GM18505 (cell line): Measurements from ENCODE around the gene BAHCC1.

Experiments
- ATAC-seq: cut with Tn5 transposase; IDR thresholded peaks from one replicate; pipeline ENCODE4 v1.9.1; 2021; ENCODE audit not compliant: unreplicated experiment
- POLR2A ChIP-seq: IDR thresholded peaks from 4 replicates; pipeline ENCODE4 v1.6.1; 2011; ENCODE audit warnings: borderline replicate concordance; ENCODE audit not compliant: insufficient read depth, insufficient read length; ENCODE audit errors: extremely low read depth

Gene BAHCC1

DNA sequence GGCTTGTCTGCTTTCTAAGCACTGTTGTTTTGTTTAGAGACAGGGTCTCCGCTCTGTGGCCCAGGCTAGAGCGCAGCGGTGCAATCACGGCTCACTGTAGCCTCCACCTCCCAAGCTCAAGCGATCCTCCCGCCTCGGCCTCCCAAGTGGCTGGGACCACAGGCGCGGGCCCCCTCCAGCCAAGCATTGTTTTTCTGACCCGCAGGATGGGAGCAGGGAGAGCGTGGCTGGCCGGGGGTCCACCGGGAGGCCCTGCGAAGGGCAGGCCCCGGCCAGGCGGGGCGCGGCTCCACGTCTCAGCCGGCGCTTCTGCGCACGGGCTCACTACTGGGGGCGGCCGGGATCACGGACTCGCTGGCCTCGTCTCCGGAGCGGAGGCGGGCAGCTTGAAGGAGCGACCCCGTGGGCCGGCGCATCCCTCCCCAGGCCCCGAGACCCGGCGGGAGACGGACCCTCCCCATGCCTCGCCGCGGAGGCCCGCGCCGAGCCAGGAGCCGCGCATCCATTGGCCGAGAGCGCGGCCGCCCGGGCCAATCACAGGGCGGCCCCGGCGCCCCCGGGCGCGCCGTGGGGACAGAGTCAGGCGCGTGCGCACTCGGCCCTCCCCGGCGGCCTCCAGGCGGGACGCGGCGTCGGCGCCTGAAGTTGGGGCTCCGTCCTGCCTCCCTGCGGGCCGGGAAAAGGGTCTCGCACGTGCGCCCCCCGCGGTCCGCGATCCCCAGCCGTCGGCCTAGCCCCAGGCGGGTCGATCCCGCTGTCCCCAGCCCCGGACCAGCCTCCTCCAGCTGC, 92.4 kb downstream of the BAHCC1 start:
- ATAC-seq: no peak
- peak; percentile 79 for TF ChIP-seq POLR2A

DNA sequence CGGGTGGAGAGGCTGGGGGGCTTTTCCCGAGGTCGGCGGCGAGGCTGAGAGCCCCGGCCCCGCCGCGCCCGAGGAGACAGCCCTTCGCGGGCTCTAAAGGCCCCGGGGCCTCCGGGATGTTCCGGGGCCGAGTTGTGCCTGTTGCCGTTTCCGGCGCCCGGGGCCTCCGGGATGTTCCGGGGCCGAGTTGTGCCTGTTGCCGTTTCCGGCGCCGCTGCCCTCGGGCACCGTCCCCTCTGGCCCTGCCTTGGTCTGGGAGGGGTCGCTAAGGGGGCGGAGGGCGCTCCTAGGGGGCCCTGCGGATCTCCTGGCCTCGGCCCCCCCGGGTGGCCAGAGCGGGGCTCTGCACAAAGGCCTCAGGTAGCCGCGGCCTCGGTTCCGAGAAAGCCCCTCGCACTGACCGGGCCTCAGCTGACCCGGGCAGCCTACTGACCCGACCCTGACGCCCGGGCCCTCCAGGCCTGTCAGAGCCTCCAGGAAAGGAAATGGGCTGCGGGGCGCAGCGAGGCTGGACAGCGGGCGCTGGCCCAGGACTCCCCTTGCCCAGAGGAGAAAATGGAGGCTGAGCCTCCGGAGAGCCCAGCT, 93.1 kb downstream of the BAHCC1 start:
- ATAC-seq: no peak
- TF ChIP-seq POLR2A: no peak

DNA sequence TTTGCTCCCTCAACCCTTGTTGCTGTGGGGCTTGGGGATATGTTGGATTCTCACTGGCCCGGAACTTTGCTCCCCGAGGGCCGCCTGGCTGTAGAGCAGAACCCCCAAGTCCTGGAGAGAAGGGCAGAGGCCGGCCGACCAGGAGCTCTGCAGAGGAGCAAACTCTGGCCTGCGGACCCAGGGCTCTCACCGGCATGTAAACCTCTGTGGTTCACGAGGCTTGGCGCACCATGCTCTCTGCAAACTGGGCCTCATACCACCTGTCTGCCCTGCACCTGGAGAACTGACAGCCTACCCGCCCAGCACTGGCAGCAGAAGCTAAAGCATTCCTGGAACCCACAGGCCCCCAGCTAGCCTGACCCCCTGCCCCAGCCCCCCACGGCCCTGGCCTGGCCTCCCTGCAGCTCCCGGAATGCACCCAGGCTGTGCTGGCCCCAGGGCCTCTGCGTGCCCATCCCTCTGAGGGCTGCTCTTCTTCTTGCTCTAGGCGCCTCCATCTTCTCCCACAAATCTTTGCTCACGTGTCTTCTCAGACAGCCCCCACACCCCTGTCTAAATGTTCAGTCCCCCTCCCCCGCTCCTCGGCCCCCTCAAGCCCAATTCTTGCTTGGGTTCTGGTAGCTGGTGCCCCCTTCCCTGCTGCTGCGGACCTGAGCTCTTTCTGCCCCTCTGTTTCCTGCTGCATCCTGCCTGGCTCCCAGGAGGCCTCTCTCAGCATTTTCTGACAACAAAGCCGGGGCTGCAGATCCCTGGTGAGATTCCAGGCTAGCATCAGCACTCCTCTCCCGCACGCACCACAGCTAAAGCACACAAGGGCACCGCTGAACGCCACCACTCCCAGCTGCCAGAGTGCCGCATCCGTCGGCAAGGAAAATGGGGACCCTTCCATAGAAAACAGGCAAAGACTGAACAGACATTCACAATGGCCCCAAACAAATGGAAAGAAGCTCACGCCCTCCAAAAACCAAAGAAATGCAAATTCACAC, 94.0 kb downstream of the BAHCC1 start:
- ATAC-seq: no peak
- no peak for TF ChIP-seq POLR2A

DNA sequence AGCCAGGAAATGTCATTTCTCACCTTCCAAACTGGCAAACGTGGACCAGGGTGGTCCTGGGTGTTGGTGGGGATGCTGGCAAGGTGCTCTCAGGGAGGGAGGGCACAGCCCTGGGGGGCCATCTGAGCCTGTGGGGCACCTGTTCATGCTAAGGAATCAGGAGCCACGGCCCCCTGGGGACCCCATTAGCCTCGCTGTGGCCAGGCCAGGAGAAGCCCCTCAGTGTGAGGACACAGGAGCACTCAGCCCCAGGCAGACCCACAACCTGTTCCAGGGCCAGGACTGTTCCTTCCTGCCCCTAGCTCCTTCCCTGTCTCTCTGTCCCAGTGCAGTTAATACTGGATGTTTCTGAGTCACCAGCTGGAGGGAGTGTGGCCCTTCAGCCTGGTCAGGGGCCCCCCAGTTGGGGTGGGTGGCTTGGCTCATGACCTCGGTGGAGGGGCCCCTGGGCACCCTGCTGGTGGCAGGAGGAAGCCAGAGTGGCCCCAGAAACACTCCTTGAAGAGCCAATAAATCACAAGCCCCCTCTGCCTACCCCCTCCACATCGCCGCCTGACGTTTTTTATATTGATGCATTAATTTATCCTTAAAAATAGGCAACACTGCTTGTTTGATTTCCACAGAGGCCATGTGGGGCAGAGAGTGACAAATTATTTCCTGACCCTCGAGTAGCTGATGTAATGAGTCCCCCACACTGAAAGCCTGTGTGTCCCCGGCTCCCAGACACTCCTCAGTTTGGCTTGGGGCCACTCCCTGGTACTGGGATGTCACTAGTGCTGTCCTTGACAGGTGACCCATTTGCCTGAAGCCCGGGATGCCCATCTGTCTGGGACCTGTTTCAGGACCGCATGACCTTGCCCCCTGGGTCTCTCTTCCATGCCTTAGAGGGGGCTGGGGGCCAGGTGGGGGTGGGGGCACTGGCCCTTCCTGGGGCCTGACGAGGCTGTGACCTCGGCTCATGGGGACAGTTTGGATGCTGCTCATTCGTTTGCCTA, 95.0 kb downstream of the BAHCC1 start:
- TF ChIP-seq POLR2A: no peak

DNA sequence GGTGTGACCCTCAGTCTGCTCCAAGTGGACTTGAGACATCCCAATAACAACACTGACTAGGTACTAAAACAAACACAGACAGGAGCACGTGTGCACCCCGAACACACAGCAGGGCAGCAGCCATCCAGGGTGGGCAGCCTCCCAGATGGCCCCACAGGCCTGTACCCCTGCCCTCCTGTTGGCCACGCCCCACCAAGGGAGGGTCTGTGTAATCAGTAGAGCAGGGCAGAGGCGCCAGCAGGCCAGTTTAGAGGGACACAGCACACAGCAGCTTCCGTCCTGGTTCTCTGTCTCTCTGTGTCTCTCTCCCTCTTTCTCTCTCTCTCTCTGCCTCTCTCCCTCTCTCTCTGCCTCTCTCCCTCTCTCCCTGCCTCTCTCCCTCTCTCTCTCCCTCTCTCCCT, 95.9 kb downstream of the BAHCC1 start:
- no peak for TF ChIP-seq POLR2A
- ATAC-seq: no peak

More for the DNA sequence above, 95.0 kb downstream of the BAHCC1 start:
- no peak for ATAC-seq

DNA sequence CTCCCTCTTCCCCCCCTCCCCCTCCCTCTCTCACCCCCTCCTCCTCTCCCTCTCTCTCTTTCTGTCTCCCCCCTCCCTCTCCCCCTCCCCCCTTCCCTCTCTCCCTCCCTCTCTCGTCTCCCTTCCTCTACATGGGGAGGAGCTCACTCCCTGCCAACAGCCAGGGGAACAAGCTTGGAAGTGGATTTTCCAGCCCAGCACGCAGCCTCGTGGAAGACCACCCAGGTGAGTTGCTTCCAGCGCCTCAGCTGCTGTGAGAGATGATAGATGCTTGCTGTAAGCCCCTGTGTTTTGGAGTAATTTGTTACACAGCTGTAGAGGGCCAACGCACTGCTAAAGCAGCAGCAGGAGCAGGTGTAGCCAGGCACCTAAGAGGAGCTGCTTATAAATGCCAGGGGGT, 96.5 kb downstream of the BAHCC1 start:
- ATAC-seq: no peak
- no peak for TF ChIP-seq POLR2A

DNA sequence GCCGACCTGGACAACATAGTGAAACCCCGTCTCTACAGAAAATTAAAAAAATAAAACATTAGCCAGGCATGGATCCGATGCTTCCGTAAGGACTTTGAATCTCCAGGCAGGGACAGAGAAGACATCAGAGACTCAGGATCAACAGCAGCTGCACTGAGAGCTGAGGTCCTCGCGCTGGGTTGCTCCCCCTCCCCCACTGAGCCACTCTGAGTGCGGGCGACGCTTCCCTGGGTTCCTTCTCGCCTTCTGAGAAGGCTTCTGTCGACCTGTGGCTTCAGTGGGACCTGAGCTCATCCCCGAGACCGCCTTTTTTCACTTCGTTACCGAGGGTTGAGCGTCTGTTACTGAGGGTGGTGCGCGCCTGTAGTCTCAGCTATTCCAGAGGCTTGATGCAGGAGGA, 96.9 kb downstream of the BAHCC1 start:
- no peak for ATAC-seq
- no peak for TF ChIP-seq POLR2A

DNA sequence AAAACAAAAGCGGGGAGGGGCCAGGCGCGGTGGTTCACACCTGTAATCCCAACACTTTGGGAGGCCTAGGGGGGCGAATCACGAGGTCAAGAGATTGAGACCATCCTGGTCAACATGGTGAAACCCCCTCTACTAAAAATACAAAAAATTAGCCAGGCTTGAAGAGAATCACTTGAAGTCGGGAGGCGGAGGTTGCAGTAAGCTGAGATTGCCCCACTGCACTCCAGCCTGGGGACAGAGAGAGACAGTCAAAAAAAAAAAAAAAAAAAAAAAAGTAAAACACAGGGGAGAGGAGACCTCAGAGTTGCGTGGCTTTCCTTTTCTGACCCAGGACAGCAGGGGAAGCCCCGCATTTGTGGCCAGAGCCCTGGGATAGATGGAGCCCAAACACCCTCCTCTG, 97.4 kb downstream of the BAHCC1 start:
- TF ChIP-seq POLR2A: no peak
- ATAC-seq: no peak

DNA sequence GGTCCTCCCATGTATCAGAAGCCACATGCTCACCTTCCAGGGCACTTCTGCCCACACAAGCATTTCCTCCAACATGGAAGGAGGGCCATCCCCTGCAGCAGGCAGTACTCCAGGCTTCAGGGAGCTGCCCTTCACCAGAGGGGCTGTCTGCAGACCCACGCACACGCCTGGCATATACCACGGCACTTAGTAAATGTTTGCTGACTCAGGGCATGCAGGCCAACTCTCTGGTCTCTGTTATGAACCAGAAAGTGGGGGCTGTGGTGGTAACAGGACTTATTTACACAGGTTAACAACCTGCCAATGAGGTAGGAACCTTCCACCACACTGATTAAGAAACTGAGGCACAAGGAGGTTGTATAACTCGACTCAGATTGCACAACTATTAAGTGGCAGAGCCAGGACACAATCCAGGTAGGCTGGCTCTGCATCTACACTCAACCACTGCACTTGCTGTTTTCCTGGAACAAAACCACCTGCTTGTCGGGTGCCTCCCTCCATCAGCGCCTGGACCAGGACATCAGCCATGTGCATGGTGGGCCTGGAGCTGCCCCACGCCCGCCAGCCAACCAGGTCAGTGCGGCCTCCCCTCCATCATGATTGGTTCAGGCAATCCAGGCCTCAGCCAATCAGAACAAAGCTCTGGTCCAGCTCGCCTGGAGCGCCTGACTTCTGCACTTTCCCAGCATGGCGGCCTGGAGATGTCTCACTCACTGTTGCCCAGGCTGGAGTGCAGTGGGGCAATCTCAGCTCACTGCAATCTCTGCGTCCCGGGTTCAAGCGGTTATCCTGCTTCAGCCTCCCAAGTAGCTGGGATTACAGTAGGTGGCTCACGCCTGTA, 98.2 kb downstream of the BAHCC1 start:
- no peak for TF ChIP-seq POLR2A
- ATAC-seq: no peak

DNA sequence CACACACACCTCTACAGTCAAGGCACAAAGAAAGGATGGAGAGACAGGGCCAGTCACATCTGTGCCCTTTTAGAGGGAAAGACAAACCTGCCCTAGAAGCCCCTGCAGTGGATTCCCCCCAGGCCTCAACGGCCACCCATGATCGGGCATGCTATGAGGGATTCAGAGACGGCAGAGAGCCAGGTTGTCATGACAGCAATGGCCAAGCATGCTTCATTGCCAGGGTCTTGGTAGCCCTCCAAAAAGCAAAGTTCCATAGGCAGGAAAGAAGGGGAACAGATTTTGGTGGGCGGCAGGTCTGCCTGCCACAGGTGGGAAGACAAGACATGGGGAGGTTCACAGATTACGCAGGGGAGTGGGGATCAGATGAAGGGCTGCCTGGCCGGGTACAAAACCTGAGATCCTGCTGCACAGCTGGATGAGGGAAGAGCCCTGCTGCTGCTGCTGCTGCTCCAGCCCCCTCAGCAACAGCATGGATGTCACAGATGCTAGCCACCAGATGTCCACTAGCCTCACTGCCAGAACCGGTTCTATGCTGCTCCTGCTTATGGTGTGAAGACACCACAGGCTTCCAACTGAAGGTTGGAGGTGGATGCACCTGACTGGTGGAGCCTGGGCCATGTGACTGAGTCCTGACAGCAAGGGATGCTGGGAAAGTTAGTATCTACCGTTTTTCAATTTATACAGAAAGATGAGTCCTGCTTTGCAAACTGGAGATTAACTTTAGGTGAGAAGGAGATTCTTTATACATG, 99.5 kb downstream of the BAHCC1 start:
- no peak for ATAC-seq
- no peak for TF ChIP-seq POLR2A
